Right lobe of liver (tissue), 4 donors: ENCODE measurements around the gene ATP6V1C2.

Experiments
- POLR2A ChIP-seq: fragments of 450-650 bp; IDR thresholded peaks from one replicate; pipeline ENCODE4 v1.6.1; 2017; ENCODE audit warnings: antibody characterized with exemption, mild to moderate bottlenecking
- TF ChIP-seq, protein P1 (sequence below), 4 donors: fragments of 200-600 bp in 3 of 4; fragments of 450-650 bp in 1 of 4; IDR thresholded peaks; one replicate each; pipeline versions ENCODE4 v1.5.1 to v1.8.0; 2016 to 2022; ENCODE audit warnings: antibody characterized with exemption in 4 of 4, mild to moderate bottlenecking in 2 of 4
- donor health status: DM: no; HTN: no; CAD: no.
- donor health status: DM: no; HTN: no; CAD: no.
- donor health status: DM: no; HTN: yes; CAD: no.

DNA sequence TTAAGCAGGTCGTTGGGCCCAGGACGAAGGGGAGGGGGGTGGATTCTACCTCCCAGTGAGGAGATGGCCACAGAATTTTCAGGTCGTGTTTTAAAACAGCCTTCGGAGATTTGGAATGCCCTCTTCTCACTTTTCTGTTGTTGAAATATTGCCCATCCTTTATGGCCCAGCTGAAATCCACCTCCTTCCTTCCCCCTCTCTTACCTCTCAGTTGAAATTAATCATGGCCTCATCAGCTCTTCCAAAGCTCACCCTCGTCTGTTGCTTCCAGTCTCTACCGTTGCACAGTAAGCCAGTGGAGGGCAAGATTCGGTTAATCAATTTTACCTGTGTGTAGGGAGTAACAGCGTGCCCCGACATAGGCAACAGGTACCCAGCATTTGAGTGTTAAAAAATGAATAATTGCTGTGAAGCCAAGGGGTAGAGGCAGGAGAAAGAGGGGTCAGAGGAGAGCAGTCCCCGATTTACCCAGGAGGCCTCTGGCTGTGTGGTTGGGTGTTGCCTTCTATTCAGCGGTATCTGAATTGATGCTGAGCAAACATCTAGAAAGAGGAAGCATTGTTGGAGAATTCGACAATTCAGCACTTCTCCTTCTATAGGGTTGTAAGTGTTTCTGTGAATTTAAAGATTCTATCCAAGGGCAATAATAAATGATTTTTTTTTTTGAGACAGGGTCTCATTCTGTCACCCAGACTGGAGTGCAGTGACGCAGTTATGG is 99.7 kb downstream of the ATP6V1C2 start:
- TF ChIP-seq, protein P1, sequence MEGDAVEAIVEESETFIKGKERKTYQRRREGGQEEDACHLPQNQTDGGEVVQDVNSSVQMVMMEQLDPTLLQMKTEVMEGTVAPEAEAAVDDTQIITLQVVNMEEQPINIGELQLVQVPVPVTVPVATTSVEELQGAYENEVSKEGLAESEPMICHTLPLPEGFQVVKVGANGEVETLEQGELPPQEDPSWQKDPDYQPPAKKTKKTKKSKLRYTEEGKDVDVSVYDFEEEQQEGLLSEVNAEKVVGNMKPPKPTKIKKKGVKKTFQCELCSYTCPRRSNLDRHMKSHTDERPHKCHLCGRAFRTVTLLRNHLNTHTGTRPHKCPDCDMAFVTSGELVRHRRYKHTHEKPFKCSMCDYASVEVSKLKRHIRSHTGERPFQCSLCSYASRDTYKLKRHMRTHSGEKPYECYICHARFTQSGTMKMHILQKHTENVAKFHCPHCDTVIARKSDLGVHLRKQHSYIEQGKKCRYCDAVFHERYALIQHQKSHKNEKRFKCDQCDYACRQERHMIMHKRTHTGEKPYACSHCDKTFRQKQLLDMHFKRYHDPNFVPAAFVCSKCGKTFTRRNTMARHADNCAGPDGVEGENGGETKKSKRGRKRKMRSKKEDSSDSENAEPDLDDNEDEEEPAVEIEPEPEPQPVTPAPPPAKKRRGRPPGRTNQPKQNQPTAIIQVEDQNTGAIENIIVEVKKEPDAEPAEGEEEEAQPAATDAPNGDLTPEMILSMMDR (IDR thresholded peaks at IDR 0.05) = no peak
- no peak for TF ChIP-seq POLR2A
